ENCODE data around the gene EIF3I. TPM values are rescaled to one million over a fixed set of nuclear protein-coding genes. Genes with fewer than 3 reads are reported as not detected.
"Not testable (repeated sequence)": the region's sequence is repeated elsewhere in the genome, so short reads cannot be mapped to it uniquely, and the experiment has no call there.

EIF3I gene
- polyA plus RNA-seq, 3 donors: 177 to 208 (median 192) TPM

DNA sequence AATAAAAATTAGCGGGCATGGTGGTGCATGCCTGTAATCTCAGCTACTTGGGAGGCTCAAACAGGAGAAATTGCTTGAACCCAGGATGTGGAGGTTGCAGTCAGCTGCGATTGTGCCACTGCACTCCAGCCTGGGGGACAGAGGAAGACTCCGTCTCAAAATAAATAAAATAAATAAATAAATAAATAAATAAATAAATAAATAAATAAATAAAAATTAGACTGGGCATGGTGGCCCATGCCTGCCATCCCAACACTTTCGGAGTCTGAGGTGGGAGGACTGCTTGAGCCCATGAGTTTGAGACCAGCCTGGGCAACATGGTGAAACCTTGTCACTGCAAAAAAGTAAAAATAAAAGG, 41.0 kb downstream of the EIF3I start:
- not testable (repeated sequence) for DNase-seq (ENCODE audit: low read depth in 3 of 3, low spot score in 2 of 3)

DNA sequence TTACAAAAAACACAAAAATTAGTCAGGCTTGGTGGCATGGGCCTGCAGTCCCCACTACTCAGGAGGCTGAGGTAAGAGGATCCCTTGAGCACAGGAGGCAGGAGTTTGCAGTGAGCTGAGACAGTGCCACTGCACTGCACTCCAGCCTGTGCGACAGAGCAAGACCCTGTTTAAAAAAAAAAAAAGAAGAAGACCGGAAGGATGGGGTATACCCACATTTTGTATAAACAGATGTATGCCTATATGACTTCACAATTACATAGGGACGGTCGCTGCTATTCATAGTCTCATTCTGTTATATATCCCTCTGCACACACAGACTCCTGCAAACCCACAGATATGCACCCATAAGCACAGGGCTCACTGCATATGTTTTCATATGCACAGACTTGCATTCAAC, 41.5 kb downstream of the EIF3I start:
- DNase-seq (ENCODE audit: low read depth in 3 of 3, low spot score in 2 of 3): no peak

DNA sequence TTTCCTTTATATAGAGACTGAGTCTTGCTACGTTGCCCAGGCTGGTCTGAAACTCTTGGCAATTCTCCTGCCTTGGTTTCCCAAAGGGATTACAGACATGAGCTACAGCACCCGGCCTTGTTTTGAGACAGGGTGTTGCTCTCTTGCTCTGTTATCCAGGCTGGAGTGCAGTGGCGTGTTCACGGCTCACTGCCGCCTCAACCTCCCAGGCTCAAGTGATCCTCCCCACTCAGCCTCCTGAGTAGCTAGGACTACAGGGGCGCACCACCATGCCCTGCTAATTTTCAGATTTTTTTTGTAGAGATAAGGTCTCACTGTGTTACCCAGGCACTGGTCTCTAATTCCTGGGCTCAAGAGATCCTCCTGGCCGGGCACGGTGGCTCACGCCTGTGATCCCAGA, 43.6 kb downstream of the EIF3I start:
- DNase-seq (ENCODE audit: low read depth in 3 of 3, low spot score in 2 of 3): no peak

DNA sequence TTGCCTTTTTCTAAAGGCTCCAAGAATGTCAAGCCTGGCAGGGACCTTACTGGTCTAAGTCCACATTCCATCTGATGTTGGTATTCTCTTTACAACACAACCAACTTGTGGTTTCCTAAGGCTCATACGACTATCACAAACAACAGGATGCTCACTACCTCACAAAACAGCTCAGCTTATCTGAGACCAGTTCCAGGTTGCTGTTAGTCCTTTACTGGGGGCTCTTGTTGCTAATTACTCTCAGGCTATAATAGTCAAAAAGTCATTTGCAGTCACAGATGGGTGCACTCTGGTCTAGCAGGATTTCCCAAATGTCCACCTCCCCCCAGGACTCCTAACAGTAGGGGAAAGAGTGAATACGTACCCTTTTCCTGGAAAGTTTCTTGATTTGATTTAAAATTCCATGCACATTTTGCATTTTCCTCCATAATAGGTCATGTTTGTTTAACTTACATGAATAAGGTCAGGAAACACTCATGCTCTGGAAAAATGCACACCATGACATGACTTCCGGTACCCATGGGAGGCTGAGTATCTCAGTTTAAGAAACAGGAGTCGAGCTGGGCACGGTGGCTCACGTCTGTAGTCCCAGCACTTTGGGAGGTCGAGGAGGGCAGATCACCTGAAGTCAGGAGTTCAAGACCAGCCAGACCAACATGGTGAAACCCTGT, 44.8 kb downstream of the EIF3I start:
- DNase-seq (ENCODE audit: low read depth in 3 of 3, low spot score in 2 of 3): no peak

DNA sequence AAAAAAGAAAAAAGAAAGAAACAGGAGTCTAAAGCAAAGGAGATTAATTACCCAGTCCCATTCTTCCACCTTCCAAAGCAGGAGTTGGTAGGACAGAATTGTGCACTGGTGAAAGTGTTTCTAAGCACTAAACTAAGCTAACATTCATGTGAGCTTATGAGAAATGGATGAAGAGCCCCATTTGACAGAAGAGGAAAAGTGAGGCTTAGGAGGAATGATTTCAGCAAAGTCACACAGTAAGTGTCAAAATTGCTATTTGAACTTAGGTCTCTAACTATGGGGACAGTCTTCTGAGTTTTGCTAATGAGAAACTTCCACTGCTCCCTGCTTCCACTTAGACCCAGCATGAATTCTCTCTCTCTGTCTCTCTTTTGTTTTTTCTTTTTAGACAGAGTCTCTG, 47.5 kb downstream of the EIF3I start:
- no peak for DNase-seq (ENCODE audit: low read depth in 3 of 3, low spot score in 2 of 3)

DNA sequence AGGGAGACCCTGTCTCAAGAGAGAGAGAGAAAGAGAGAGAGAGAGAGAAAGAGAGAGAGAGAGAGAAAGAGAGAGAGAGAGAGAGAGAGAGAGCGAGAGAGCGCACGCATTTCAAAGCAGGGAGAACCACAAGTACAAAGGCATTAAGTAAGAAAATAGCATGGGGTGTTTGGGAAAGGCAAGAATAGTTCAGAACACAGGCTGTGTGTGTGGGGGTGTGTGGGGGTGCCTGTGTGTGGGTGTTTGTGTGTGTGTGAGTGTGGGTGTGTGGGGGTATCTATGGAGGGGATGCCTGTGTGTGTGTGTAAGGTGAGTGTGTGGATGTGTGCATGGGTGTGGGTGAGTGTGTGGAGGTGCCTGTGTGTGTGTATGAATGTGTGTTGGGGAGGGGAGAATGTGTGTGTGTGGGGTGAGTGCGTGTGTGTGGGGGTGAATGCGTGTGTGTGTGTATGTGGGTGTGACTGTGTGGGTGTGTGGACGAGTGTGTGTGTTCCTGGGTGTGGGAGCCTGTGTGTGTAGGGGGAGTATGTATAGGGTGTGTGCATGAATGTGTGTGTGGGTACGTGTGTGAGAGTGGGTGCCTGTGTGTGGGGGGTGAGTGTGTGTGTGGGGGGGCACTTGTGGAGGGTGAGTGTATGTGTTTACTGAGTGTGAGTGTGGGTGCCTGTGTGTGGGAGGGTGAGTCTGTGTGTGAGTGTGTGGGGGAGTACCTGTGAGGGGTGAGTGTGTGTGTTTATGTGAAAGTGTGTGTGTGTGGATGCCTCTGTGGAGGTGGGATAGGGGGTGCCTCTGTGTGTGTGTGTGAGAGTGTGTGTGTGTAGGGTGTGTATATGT, 50.6 kb downstream of the EIF3I start:
- DNase-seq (ENCODE audit: low read depth in 3 of 3, low spot score in 2 of 3): no peak

DNA sequence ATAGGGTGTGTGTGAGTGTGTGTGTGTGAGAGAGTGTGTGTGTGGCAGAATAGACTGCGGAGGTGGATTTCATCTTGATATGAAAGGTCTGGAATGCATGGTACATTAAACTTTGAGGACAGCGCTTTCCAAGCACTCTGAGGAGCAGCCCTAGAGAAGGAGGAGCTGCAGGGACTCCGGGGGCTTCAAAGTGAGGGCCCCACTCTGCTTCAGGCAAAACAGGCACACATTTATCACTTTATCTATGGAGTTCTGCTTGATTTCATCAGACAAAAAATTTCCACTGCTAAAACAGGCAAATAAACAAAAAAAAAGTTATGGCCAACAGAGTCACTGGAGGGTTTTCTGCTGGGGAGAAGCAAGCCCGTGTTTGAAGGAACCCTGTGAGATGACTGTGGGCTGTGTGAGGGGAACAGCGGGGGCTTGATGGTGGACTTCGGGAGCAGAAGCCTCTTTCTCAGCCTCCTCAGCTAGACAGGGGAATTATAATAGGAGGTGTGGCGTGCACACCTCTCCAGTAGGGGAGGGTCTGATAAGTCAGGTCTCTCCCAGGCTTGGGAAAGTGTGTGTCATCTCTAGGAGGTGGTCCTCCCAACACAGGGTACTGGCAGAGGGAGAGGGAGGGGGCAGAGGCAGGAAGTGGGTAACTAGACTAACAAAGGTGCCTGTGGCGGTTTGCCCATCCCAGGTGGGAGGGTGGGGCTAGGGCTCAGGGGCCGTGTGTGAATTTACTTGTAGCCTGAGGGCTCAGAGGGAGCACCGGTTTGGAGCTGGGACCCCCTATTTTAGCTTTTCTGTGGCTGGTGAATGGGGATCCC, 51.4 kb downstream of the EIF3I start:
- no peak for DNase-seq (ENCODE audit: low read depth in 3 of 3, low spot score in 2 of 3)

DNA sequence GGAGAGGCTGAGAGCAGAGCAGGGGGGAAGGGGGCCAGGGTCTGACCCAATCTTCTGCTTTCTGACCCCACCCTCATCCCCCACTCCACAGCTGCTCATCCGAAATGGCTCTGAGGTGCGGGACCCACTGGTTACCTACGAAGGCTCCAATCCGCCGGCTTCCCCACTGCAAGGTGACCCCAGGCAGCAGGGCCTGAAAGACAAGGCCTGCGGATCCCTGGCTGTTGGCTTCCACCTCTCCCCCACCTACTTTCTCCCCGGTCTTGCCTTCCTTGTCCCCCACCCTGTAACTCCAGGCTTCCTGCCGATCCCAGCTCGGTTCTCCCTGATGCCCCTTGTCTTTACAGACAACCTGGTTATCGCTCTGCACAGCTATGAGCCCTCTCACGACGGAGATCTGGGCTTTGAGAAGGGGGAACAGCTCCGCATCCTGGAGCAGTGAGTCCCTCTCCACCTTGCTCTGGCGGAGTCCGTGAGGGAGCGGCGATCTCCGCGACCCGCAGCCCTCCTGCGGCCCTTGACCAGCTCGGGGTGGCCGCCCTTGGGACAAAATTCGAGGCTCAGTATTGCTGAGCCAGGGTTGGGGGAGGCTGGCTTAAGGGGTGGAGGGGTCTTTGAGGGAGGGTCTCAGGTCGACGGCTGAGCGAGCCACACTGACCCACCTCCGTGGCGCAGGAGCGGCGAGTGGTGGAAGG, 52.6 kb downstream of the EIF3I start:
- no peak for DNase-seq (ENCODE audit: low read depth in 3 of 3, low spot score in 2 of 3)

DNA sequence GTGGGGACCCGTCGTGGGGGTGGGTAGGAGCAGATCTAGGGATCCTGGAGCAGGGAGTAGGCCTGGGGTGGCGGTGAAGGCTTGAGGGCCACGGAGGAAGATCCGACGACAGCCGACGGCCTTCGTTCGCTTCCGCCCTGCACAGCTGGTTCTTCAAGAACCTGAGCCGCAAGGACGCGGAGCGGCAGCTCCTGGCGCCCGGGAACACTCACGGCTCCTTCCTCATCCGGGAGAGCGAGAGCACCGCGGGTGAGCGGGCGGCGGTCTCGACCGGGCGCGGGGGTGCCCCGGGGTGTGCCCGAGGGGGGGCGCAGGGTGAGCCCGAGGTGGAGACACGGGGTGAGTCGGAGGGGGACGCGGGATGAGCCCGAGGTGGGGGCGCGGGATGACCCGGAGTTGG, 53.2 kb downstream of the EIF3I start:
- DNase-seq (ENCODE audit: low read depth in 3 of 3, low spot score in 2 of 3): no peak

DNA sequence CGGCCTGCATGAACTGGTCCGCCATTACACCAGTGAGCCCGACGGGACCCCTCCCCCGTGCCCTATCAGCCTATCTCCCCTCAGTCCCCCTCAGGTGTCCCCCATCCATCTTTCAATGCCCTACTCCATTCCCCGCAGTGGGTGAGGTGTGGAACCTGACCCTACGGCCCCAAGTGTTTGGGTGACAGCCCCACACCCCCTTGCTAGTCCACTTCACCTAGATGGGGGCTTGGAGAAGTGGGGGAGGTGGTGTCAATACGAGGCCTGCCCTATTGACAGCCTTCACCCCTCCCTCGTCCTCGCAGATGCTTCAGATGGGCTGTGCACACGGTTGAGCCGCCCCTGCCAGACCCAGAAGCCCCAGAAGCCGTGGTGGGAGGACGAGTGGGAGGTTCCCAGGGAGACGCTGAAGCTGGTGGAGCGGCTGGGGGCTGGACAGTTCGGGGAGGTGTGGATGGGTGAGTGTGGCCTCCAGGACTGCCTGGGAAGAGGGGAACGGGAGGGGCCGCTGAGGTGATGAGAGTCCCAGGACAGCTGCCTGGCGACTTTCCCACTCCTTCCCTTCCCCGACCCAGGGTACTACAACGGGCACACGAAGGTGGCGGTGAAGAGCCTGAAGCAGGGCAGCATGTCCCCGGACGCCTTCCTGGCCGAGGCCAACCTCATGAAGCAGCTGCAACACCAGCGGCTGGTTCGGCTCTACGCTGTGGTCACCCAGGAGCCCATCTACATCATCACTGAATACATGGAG, 54.0 kb downstream of the EIF3I start:
- no peak for DNase-seq (ENCODE audit: low read depth in 3 of 3, low spot score in 2 of 3)

Other genes with a start within 250 kb of the EIF3I start
- 100 to 1,000 TPM; 244 to 280 (median 259) TPM for gene KHDRBS1, start 208.5 kb upstream of the EIF3I start, polyA plus RNA-seq (ENCODE audit: insufficient read length in 3 of 3)
- gene TMEM39B, start 149.5 kb upstream of the EIF3I start, polyA plus RNA-seq (ENCODE audit: insufficient read length in 3 of 3): 10 to 100 TPM; 17.1 to 18.2 (median 18.0) TPM
- 10 to 100 TPM; 32.2 to 38.2 (median 33.0) TPM for gene KPNA6, start 114.4 kb upstream of the EIF3I start, polyA plus RNA-seq (ENCODE audit: insufficient read length in 3 of 3)
- 10 to 100 TPM; 44.8 to 45.2 (median 44.9) TPM for gene TXLNA, start 42.7 kb upstream of the EIF3I start, polyA plus RNA-seq (ENCODE audit: insufficient read length in 3 of 3)
- gene CCDC28B, start 21.8 kb upstream of the EIF3I start, polyA plus RNA-seq (ENCODE audit: insufficient read length in 3 of 3): 10 to 100 TPM; 19.2 to 22.1 (median 21.8) TPM
- 1 to 10 TPM; 6.8 to 7.2 (median 7.2) TPM for gene IQCC, start 16.7 kb upstream of the EIF3I start, polyA plus RNA-seq (ENCODE audit: insufficient read length in 3 of 3)
- under 1 TPM; 0.37 to 0.74 (median 0.62) TPM for gene DCDC2B, start 13.3 kb upstream of the EIF3I start, polyA plus RNA-seq (ENCODE audit: insufficient read length in 3 of 3)
- 10 to 100 TPM; 21.1 to 27.3 (median 23.6) TPM for gene TMEM234, start 54 bp upstream of the EIF3I start, polyA plus RNA-seq (ENCODE audit: insufficient read length in 3 of 3)
- gene FAM167B, start 24.8 kb downstream of the EIF3I start, polyA plus RNA-seq (ENCODE audit: insufficient read length in 3 of 3): 1 to 10 TPM; 7.1 to 10.0 (median 8.7) TPM
- 1 to 10 TPM; 4.5 to 6.3 (median 5.2) TPM for gene LCK, start 28.9 kb downstream of the EIF3I start, polyA plus RNA-seq (ENCODE audit: insufficient read length in 3 of 3)
- 100 to 1,000 TPM; 173 to 203 (median 193) TPM for gene HDAC1, start 69.7 kb downstream of the EIF3I start, polyA plus RNA-seq (ENCODE audit: insufficient read length in 3 of 3)
- gene MARCKSL1, start 113.8 kb downstream of the EIF3I start, polyA plus RNA-seq (ENCODE audit: insufficient read length in 3 of 3): 100 to 1,000 TPM; 391 to 445 (median 436) TPM
- gene FAM229A, start 140.1 kb downstream of the EIF3I start, polyA plus RNA-seq (ENCODE audit: insufficient read length in 3 of 3): 1 to 10 TPM; 3.0 to 4.3 (median 4.1) TPM
- 1 to 10 TPM; 1.2 to 2.1 (median 1.3) TPM for gene TSSK3, start 140.1 kb downstream of the EIF3I start, polyA plus RNA-seq (ENCODE audit: insufficient read length in 3 of 3)
- gene BSDC1, start 172.0 kb downstream of the EIF3I start, polyA plus RNA-seq (ENCODE audit: insufficient read length in 3 of 3): 10 to 100 TPM; 58.8 to 60.3 (median 59.5) TPM
- gene ZBTB8B, start 242.7 kb downstream of the EIF3I start, polyA plus RNA-seq (ENCODE audit: insufficient read length in 3 of 3): 1 to 10 TPM in 1 of 3 donors, under 1 TPM in 2; 0.89 to 1.1 (median 1.00) TPM

Data from right renal cortex interstitium (tissue), 3 donors.